HG03521 (cell line): Measurements from ENCODE around the gene DNLZ.
"Not testable (repeated sequence)": the region's sequence is repeated elsewhere in the genome, so short reads cannot be mapped to it uniquely, and the experiment has no call there.

Source experiments
- ATAC-seq: cut with Tn5 transposase; IDR thresholded peaks from one replicate; pipeline ENCODE4 v1.9.1; 2021; ENCODE audit warnings: mild to moderate bottlenecking, moderate library complexity; ENCODE audit not compliant: unreplicated experiment

DNLZ gene

GRCh38 chr9:136361754-136362449 is 1.6 kb downstream of the DNLZ start:
- no peak for ATAC-seq

DNA sequence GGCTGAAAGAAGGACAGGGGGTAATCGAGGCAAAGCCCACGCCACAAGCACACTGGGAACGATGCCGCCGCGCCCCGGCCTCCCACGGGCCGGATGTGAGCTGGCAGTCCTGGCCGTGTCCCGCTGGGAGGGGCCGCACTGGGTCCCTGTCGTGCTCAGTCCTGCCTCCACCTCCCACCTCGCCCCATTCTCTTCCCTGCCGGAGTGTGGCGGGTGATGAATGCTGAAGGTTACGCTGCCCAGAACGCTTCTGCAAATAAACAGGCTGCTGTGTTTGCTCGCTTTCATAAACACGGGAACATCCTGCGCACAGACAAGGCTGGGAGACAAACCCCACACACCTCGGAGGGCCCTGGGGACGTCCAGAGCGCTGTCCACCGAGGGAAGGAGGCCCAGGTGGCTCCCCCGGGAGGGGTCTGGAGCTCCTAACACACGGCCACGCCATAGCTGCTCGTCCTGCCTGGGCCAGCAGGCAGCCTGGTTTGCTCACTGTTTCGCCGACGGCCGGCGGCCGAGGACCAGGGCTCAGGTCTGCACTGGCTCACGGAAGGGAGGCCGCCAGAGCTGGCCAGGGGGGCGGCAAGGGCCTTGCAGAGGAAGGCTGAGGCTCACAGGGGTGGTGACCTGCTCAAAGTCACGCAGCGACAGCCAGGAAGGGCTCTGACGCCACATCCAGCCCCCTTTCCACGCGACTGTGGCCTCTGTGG is 2.3 kb downstream of the DNLZ start:
- no peak for ATAC-seq

DNA sequence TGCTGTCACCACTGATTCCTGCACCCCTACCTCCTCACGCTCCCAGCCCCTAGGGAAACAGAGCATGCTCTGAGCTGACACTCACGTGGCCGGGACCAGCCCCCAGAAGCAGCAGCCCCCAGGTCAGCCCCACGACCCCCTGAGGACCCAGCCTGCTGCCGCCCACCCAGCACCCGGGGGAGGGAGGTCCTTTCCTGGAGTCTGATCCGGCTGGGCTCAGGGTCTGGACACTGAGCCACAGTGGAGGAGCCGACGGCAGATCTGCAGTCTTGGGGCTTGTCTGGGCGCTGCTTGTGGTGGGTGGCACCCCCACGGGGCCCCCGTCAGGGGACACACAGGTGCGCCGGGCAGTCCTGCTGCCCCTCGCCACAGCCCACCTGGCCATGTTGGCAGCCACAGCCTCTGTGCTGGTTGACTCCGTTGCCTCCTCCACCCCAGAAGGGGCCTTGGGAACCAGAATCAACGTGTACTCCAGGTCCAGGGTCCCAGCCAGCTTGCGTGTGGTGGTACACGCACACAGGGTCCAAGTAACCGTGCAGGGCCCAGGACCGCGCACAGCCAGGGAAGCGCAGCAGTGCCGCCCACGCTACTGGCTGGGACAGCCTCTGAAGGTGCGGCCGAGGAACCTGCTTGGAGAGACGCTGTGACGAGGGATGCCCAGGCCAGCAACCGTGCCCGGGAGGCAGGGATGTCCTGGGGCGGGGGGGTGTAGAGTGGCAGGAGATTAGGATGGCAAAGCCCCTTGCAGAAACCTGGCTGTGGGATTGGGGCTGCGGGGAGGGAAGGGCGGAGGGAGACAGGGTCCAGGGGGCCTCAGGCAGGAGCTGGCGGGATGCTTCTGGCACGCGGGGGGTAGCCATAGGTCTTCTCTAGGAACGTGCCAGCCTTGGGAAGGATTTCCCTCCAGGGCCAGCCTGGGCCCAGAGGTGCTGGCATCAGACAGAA is 3.5 kb downstream of the DNLZ start:
- no peak for ATAC-seq

GRCh38 chr9:136358888-136359287 is 4.7 kb downstream of the DNLZ start:
- no peak for ATAC-seq

DNA sequence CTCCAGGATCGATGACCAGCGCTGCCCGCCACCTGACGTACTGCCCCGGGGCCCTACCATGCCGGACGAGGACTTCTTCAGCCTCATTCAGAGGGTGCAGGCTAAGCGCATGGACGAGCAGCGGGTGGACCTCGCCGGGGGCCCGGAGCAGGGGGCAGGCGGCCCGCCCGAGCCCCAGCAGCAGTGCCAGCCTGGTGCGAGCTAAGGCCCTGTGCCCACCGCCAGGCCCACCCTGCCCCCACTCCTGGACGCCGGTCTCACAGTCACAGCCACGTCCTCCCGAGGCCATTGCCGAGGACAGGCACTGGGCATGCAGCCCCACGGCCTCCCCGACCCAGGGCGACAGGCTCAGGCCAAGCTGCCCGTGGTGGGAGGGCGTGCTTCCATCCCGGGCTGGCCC is 5.5 kb downstream of the DNLZ start:
- no peak for ATAC-seq

- ATAC-seq: no peak
Observed at GRCh38 chr9:136357202-136357725, 6.3 kb downstream of the DNLZ start.

DNA sequence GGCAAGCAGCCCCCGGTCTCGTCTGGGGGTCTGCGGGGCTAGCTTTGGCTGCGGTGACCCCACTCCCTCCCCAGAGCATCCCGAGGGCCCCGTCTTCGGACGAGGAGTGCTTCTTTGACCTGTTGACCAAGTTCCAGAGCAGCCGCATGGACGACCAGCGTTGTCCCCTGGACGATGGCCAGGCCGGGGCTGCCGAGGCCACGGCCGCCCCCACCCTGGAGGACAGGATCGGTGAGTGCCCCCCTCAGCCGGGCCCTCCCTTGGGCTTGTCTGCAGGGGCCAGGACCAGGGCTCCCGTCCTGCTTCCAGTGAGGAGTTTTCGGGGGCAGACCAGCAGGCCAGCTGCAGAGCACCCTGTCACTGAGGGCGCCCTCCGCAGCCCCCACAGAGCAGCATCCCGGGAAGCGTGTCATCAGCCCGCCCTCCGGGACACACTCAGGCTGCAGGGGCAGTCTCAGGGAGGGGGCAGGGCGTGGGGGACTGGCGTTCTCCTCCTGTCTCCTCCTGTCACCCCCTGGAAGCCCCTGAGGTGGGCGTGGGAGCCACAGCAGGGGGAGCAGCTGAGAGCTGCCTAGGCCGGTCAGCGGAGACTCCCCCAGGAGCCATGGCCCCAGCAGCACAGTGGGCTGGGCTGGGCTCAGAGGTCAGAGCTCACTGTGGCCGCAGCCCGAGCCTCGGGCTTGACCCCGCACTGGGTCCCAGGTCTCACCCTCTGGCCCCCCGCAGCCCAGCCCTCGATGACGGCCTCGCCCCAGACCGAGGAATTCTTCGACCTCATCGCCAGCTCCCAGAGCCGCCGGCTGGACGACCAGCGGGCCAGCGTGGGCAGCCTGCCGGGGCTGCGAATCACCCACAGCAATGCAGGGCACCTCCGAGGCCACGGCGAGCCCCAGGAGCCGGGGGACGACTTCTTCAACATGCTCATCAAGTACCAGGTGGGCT is 7.7 kb downstream of the DNLZ start:
- ATAC-seq: no peak

- no peak for ATAC-seq
Observed at GRCh38 chr9:136354592-136355085, 8.9 kb downstream of the DNLZ start.

- ATAC-seq: no peak
Observed at GRCh38 chr9:136353757-136354488, 9.6 kb downstream of the DNLZ start.

GRCh38 chr9:136353088-136353487 is 10.5 kb downstream of the DNLZ start:
- no peak for ATAC-seq

DNA sequence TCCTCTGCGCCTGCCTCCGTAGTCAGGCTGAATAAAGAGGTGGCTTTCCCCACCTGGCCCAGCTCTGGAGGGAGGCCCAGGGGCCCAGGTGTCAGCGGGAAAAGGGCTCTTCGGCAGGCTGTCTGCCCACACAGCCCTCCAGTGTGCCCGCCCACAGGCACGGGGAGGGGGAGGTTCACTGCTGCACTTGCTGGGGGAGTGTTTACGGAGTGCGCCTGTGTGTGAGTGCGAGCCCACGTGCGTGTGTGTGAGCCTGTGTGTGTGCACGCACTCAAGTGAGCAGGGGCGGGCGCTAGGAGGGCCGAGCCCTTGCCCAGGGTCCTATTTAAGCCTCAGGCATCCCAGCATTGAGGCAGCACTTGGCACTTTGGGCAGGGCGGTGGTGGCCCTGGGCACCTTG is 10.9 kb downstream of the DNLZ start:
- no peak for ATAC-seq

GRCh38 chr9:136351868-136352267 is 11.7 kb downstream of the DNLZ start:
- not testable (repeated sequence) for ATAC-seq

- no peak for ATAC-seq
Observed at GRCh38 chr9:136351252-136351800, 12.2 kb downstream of the DNLZ start.

DNA sequence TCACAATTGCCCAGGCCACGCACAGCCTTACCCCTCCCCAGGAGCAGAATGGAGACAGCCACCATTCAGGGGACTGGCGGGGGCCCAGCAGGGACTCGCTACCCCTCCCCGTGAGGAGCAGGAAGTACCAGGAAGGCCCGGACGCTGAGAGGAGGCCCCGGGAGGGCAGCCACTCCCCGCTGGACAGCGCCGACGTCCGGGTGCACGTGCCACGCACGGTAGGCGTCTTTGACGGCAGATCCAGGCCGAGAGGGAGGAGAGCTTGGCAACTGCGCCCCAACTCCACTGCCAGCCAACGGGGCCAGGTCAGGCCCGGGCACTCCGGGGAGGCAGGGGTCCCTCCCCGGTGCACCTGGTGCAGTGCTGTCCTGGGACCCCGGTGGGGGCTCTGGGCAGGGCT is 14.0 kb downstream of the DNLZ start:
- no peak for ATAC-seq

DNA sequence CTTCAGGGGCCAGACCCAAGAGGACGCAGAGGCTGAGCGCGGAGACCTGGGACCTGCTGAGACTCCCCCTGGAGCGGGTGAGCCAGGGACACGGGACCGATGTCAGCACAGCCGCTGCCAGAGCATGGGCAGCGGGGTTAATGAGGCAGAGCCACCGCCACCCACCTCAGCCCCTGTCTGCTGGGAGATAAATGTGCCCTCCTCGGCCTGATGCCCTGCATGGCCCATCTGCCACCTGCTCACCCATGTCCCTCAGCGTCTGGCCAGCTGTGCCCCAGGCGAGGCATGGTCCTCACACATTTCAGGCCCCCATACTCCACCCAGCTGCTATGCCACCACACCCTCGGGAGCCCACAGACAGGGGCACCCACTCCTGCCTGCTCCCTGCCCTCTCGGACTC is 14.9 kb downstream of the DNLZ start:
- ATAC-seq: no peak

GRCh38 chr9:136347472-136348256 is 15.9 kb downstream of the DNLZ start:
- no peak for ATAC-seq

DNA sequence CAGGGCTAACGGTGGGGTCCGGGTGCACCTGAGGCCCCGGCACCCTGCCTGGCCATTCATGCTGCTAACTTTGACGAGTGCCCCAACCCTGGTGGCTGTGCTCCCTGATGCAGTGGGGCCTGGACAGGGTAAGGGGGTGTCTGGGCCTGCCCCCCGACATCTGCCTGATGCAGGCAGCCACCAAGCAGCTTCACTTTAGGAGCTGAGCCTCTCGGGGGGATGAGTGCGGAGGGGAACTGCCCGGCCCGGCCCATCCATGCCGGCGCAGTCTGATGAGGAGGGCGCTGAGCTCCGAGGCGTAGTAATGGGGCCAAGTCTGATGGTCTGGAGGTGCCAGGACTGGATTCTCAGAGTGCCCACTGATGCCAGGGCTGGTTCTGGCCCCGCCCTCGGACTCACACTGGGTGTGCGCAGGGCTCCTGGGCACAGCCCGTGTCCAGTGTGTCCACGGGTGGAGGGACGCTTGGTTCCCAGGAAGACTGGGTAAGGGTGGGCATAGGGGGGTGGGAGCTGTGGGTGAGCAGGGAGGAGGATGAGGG is 16.5 kb downstream of the DNLZ start:
- no peak for ATAC-seq

DNA sequence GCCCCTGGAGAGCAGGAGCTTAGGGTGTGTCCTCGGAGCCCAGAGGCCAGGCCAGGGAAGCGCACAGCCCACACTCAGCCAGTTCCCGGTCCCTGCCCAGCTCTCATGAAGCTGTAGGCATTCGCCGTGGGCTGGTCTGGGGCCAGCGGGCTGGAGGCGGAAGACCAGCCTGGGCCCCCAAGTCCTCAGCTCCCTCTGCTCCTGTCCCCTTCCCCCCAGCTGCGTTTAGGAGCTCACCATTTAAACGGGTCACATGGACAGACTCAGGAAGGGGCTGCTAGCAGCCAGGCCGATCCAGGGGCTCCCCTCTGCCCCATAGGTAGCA is 17.4 kb downstream of the DNLZ start:
- ATAC-seq: no peak
